GM12878 (cell line): Measurements from ENCODE around the gene NUDT13.

ENCODE experiments used
- CHD1 ChIP-seq: IDR thresholded peaks from 2 replicates; pipeline ENCODE4 v1.6.1; 2012; ENCODE audit warnings: low read depth, low read length, improper control_type of control experiment
- JUNB ChIP-seq: IDR thresholded peaks from 2 replicates; pipeline ENCODE4 v1.6.1; 2016; ENCODE audit warnings: antibody characterized with exemption, mild to moderate bottlenecking
- SREBF1 ChIP-seq: IDR thresholded peaks from 2 replicates; pipeline ENCODE4 v1.6.1; 2012; ENCODE audit warnings: mild to moderate bottlenecking, low read length
- SRF ChIP-seq, 2 experiments: IDR thresholded peaks; 2 replicates each; pipeline ENCODE4 v1.6.1; 2011; ENCODE audit warnings: low read depth in 2 of 2, low read length in 2 of 2, mild to moderate bottlenecking in 1 of 2, moderate library complexity in 1 of 2
- TAF1 ChIP-seq: IDR thresholded peaks from 2 replicates; pipeline ENCODE4 v1.6.1; 2011; ENCODE audit warnings: mild to moderate bottlenecking, low read depth, low read length, borderline replicate concordance
- ZNF24 ChIP-seq: fragments of 450-650 bp; IDR thresholded peaks from 2 replicates; pipeline ENCODE4 v1.6.1; 2017; ENCODE audit warnings: antibody characterized with exemption, mild to moderate bottlenecking
- TF ChIP-seq, protein P1 (sequence below): IDR thresholded peaks from 2 replicates; pipeline ENCODE4 v1.6.1; 2012; ENCODE audit warnings: low read depth, low read length, improper control_type of control experiment

DNA sequence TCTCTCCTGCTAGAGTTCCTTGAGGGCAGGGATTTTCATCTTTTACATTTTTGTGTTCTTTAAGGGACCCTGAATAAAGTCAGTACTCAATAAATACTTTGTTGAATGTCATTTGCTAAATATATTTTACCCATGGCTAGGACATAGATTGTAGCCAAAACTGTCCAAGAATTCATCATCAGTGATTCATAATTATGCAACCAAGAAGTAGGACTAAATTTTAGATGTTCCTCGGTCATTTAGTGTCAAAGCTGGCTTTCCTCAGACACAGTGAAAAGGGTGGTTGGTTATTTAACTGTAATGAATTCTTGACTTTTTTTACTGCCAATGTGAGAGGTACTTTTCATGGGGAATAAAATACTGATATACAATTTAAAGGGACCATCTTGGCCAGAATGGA is 3.3 kb downstream of the NUDT13 start:
- TF ChIP-seq SREBF1 (no peak), JUNB (no peak), SRF (IDR thresholded peaks at IDR 0.05; ENCODE audit: low read depth in 2 of 2, low read length in 2 of 2) (no peak), CHD1 (no peak), ZNF24 (no peak), TAF1 (no peak)
- TF ChIP-seq, protein P1, sequence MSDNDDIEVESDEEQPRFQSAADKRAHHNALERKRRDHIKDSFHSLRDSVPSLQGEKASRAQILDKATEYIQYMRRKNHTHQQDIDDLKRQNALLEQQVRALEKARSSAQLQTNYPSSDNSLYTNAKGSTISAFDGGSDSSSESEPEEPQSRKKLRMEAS: no peak
